ENCODE results near the gene GMDS.

DNA sequence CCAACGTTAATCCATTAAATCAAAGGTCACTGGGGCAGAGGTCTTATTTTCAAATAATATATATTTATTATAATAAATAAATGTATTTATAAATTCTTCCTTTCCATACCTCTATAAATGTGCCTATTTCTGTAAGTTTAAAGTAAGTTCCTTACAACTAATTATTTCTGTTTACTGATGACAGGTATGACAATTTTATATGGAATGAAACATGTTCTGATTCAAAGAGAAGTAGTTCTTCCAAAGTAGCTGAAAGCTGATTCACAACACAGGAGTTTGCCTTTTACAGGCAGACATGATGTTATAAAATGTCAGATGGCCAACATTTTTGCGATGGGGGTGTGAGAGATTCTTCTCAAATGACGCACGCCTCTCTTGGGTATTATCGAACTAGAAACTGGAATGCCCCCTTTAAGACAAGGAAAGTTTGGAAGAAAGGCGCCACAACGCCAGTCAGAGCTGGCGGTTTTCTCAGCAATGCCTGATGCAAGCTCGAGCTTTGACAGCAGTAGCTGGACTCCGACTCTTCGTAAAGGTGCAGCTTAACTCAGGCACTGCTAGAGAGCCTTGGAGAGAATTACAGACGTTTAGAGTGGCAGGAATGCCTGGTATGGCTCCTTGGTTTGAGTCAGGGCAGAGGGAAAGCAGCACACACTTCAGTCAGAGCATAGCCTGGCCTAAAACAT lies 543.6 kb downstream of the GMDS start:
- TF ChIP-seq, protein P1, sequence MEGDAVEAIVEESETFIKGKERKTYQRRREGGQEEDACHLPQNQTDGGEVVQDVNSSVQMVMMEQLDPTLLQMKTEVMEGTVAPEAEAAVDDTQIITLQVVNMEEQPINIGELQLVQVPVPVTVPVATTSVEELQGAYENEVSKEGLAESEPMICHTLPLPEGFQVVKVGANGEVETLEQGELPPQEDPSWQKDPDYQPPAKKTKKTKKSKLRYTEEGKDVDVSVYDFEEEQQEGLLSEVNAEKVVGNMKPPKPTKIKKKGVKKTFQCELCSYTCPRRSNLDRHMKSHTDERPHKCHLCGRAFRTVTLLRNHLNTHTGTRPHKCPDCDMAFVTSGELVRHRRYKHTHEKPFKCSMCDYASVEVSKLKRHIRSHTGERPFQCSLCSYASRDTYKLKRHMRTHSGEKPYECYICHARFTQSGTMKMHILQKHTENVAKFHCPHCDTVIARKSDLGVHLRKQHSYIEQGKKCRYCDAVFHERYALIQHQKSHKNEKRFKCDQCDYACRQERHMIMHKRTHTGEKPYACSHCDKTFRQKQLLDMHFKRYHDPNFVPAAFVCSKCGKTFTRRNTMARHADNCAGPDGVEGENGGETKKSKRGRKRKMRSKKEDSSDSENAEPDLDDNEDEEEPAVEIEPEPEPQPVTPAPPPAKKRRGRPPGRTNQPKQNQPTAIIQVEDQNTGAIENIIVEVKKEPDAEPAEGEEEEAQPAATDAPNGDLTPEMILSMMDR (IDR thresholded peaks at IDR 0.05) = no peak
- TF ChIP-seq POLR2A (IDR thresholded peaks at IDR 0.05) = no peak
